Measurements from ENCODE around the gene C1orf21. TPM values are rescaled to one million over a fixed set of nuclear protein-coding genes. Genes with fewer than 3 reads are reported as not detected.
A peak's percentile ranks its signal among the peaks of the same experiment; 100 is the strongest.

C1orf21 gene
- total and polyA plus RNA-seq, 9 donors = 36.9 to 51.3 (median 44.3) TPM

DNA sequence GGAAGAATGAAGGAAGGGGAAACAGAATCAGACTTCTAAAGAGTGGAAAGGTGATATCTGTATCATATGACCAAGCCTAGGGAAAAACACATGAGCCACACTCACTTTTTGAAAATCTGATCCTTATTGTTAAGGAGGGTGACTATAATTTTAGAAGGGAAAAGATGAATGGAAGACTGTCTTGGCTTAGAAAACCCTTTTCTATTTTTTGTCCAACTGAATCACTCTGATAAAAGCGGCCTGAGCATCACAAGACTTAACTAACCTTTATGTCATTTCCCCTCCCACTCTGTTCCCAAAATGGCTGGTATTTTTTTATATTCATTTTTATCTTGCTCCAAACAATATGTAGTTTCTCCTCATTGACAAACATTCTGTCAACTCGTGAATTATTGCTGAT, 169.8 kb downstream of the C1orf21 start:
- Histone ChIP-seq H3K4me1 (ENCODE audit: control insufficient read depth, insufficient read depth, low read length) (peaks cover 13% of the 10 kb centered on the region), H3K9me3 (replicated peaks; ENCODE audit: control insufficient read depth, low read depth, low read length) (no peaks in the 10 kb centered on the region), H3K36me3 (ENCODE audit: control insufficient read depth, insufficient read depth, low read length) (peaks cover 2% of the 10 kb centered on the region), H3K4me3 (ENCODE audit: low read length) (no peak overlapping the region), H3K27me3 (ENCODE audit: control insufficient read depth, insufficient read depth, low read length) (no peaks in the 10 kb centered on the region), H3K27ac (ENCODE audit: low read length) (peak overlapping the region; percentile 37)
- 67% methylated on average over 1 of the region's 2 CpGs for WGBS (ENCODE audit: insufficient coverage)
- DNase-seq = no peak

DNA sequence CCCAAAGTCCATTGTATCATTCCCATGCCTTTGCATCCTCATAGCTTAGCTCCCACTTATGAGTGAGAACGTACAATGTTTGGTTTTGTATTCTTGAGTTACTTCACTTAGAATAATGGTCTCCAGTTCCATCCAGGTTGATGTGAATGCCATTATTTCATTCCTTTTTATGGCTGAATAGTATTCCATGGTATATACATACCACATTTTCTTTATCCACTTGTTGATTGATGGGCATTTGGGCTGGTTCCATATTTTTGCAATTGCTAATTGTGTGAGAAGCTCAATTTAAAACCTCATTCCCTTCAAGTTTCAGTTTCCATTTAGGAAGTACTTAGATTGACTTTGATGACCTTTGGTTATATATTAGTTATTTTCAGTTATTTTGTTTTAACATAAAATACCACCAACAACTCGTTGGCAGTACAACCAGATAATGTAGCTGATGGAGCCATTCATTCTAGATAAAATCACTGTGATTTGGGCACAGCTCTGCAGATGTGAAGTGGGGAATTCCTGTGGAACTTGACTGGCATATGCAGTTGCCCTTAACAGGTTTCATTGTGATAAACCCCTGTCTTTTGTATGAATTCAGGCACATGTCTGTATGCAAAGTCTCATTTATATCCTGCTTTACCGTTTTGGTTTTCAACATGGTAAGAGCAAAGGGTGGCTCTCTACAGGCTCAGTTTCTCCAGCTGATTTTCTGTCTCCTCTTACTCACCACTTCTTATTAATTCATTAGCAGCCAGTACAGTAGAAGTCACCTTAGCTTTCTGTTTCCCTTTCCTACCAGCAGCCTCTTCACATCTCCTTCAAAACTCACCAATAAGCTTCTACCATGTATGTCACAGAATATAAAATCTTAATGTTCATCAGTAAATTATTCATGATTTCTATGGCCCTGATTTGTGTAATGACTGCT, 170.9 kb downstream of the C1orf21 start:
- no peak for DNase-seq
- WGBS (ENCODE audit: insufficient coverage) = no CpG with 5 or more reads among the region's 3 CpGs
- peaks cover 15% of the 10 kb centered on the region for H3K4me1 ChIP-seq (ENCODE audit: control insufficient read depth, insufficient read depth, low read length)
- no peaks in the 10 kb centered on the region for H3K9me3 ChIP-seq (replicated peaks; ENCODE audit: control insufficient read depth, low read depth, low read length)
- no peaks in the 10 kb centered on the region for H3K27me3 ChIP-seq (ENCODE audit: control insufficient read depth, insufficient read depth, low read length)
- peaks cover 2% of the 10 kb centered on the region for H3K36me3 ChIP-seq (ENCODE audit: control insufficient read depth, insufficient read depth, low read length)
- H3K4me3 ChIP-seq (ENCODE audit: low read length) = no peak overlapping the region
- no peak overlapping the region for H3K27ac ChIP-seq (ENCODE audit: low read length)

DNA sequence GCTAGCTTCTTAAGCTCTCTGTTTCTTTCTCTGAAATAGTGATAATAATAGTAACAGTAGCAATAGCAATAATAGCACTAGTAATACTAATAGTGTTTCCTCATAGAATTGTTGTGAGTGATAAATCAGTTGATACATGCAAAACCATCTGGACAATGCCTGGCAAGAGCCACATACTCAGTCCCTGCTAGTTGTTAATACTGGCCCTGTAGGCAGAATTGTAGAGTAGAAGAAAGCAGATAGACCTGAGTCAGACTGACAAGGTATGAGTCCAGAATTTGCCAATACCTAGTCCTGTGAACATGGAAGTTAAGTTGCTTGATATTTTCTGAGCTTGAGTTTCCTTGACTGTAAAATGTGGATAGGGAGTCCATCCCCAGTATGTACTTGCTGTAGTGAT, 171.9 kb downstream of the C1orf21 start:
- H3K36me3 ChIP-seq (ENCODE audit: control insufficient read depth, insufficient read depth, low read length) = no peaks in the 10 kb centered on the region
- no peak overlapping the region for H3K4me3 ChIP-seq (ENCODE audit: low read length)
- H3K27ac ChIP-seq (ENCODE audit: low read length) = no peak overlapping the region
- no peaks in the 10 kb centered on the region for H3K9me3 ChIP-seq (replicated peaks; ENCODE audit: control insufficient read depth, low read depth, low read length)
- peaks cover 15% of the 10 kb centered on the region for H3K4me1 ChIP-seq (ENCODE audit: control insufficient read depth, insufficient read depth, low read length)
- no peaks in the 10 kb centered on the region for H3K27me3 ChIP-seq (ENCODE audit: control insufficient read depth, insufficient read depth, low read length)
- DNase-seq = no peak

DNA sequence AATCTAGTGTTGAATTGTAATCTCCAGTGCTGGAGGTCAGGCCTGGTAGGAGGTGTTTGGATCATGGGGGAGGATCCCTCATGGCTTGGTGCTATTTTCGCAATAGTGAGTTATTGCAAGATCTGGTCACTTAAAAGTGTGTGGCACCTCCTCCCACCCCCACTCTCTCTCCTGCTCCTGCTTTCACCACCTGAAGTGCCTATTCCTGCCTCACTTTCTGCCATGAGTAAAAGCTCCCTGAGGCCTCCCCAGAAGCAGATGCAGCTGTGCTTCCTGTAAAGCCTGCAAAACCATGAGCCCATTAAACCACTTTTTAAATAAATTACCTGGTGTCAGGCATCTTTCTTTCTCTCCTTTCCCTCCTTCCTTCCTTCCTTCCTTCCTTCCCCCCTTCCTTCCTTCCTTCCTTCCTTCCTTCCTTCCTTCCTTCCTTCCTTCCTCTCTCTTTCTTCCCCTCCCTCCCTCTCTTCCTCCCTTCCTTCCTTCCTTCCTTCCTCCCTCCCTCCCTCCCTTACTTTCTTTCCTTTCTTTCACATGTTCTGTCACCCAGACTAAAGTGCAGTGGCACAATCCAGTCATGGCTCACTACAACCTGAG, 172.4 kb downstream of the C1orf21 start:
- Histone ChIP-seq H3K27me3 (ENCODE audit: control insufficient read depth, insufficient read depth, low read length) (no peaks in the 10 kb centered on the region), H3K4me3 (ENCODE audit: low read length) (no peak overlapping the region), H3K4me1 (ENCODE audit: control insufficient read depth, insufficient read depth, low read length) (peaks cover 15% of the 10 kb centered on the region), H3K27ac (ENCODE audit: low read length) (no peak overlapping the region), H3K9me3 (replicated peaks; ENCODE audit: control insufficient read depth, low read depth, low read length) (no peaks in the 10 kb centered on the region), H3K36me3 (ENCODE audit: control insufficient read depth, insufficient read depth, low read length) (no peaks in the 10 kb centered on the region)
- no peak for DNase-seq
- WGBS (ENCODE audit: insufficient coverage) = no CpG with 5 or more reads among the region's 1 CpG

DNA sequence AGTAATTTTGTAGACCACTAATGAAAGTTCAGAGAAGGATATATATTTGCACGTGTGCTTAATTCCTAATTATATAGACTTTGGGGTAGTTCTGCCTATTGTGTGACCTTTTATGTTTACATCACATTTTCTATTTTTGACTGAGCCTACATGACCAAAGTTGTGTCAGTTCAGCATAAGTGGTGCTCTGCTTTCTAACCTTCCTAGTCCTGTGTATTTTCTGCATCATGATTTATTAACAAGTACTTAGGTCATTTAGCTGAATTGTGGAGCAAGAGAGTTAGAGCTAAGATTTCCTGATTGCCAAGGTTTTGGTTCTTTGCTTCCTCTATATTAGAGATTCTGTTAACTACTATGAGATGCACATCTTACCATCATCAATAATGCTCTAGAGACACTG, 176.0 kb downstream of the C1orf21 start:
- Histone ChIP-seq H3K27me3 (ENCODE audit: control insufficient read depth, insufficient read depth, low read length) (no peaks in the 10 kb centered on the region), H3K4me1 (ENCODE audit: control insufficient read depth, insufficient read depth, low read length) (peaks cover 2% of the 10 kb centered on the region), H3K9me3 (replicated peaks; ENCODE audit: control insufficient read depth, low read depth, low read length) (no peaks in the 10 kb centered on the region), H3K27ac (ENCODE audit: low read length) (no peak overlapping the region), H3K4me3 (ENCODE audit: low read length) (no peak overlapping the region), H3K36me3 (ENCODE audit: control insufficient read depth, insufficient read depth, low read length) (peaks cover 3% of the 10 kb centered on the region)
- peak; percentile 22 for DNase-seq
- WGBS (ENCODE audit: insufficient coverage) = no CpG with 5 or more reads among the region's 1 CpG

DNA sequence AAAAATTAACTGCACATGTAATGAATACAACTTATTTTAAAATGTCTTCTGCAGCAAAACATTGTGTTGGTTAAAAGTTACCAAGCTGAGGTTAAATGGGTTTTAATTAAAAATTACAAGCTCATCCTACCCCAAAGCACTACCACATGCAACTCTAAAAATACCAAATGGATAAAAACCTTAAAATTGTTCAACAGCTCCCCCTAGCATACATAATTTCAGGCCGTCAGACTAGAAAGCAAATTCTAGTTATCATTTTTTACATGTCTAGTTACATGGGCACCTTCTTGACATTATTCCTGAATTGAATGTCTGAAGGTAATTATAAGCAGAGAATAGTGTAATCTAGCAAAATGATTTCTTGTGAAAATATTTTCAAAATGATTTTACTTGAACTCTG, 176.5 kb downstream of the C1orf21 start:
- WGBS (ENCODE audit: insufficient coverage) = no CpG with 5 or more reads among the region's 1 CpG

DNA sequence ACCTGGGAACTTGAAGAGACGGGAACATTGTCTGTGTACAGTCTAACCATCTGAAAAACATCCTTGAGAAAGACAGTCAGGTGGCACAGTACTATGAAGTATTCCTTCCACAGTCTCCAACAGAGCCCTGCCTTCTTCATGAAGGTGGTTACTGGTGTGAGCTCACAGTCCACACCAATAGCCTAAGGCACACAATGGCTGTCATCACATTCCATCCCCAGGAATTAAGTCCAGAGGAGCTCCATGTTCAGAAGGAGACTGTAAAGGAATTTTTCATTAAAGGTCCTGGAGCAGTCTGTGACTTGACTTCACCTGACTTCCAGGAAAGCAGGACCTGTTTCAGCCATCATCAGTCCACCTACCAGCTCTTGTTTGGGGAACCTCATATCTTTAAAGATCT, 180.2 kb downstream of the C1orf21 start:
- DNase-seq = no peak
- H3K4me1 ChIP-seq (ENCODE audit: control insufficient read depth, insufficient read depth, low read length) = peaks cover 2% of the 10 kb centered on the region
- no peak overlapping the region for H3K27ac ChIP-seq (ENCODE audit: low read length)
- no CpG with 5 or more reads among the region's 1 CpG for WGBS (ENCODE audit: insufficient coverage)
- H3K36me3 ChIP-seq (ENCODE audit: control insufficient read depth, insufficient read depth, low read length) = peaks cover 3% of the 10 kb centered on the region
- no peaks in the 10 kb centered on the region for H3K27me3 ChIP-seq (ENCODE audit: control insufficient read depth, insufficient read depth, low read length)
- H3K4me3 ChIP-seq (ENCODE audit: low read length) = no peak overlapping the region
- H3K9me3 ChIP-seq (replicated peaks; ENCODE audit: control insufficient read depth, low read depth, low read length) = no peaks in the 10 kb centered on the region

More for the DNA sequence above, 176.5 kb downstream of the C1orf21 start:
- peak; percentile 59 for DNase-seq
- no peaks in the 10 kb centered on the region for H3K27me3 ChIP-seq (ENCODE audit: control insufficient read depth, insufficient read depth, low read length)
- H3K36me3 ChIP-seq (ENCODE audit: control insufficient read depth, insufficient read depth, low read length) = peaks cover 3% of the 10 kb centered on the region
- no peaks in the 10 kb centered on the region for H3K9me3 ChIP-seq (replicated peaks; ENCODE audit: control insufficient read depth, low read depth, low read length)
- H3K4me1 ChIP-seq (ENCODE audit: control insufficient read depth, insufficient read depth, low read length) = peaks cover 2% of the 10 kb centered on the region
- no peak overlapping the region for H3K4me3 ChIP-seq (ENCODE audit: low read length)
- H3K27ac ChIP-seq (ENCODE audit: low read length) = no peak overlapping the region

DNA sequence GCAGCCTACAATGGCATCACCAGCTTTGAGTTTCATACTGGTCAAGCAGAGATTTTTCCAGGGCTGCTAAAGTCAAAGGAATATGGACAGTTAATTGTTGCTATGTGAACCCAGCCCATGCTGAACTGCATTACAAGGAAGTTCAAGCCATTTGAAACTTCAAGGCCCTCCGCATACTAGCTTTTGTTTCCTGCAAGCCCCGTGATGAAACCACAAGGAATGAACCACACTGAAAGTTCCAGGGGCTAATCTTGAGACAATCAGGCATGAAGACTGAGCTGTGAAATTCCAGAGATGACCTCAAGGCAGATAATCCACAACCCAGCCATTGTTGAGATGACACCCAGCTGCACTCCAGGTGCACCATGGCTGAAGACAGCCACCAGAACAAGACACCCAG, 180.8 kb downstream of the C1orf21 start:
- H3K9me3 ChIP-seq (replicated peaks; ENCODE audit: control insufficient read depth, low read depth, low read length) = no peaks in the 10 kb centered on the region
- H3K36me3 ChIP-seq (ENCODE audit: control insufficient read depth, insufficient read depth, low read length) = peaks cover 3% of the 10 kb centered on the region
- no peak for DNase-seq
- H3K4me1 ChIP-seq (ENCODE audit: control insufficient read depth, insufficient read depth, low read length) = no peaks in the 10 kb centered on the region
- no peaks in the 10 kb centered on the region for H3K27me3 ChIP-seq (ENCODE audit: control insufficient read depth, insufficient read depth, low read length)
- H3K4me3 ChIP-seq (ENCODE audit: low read length) = no peak overlapping the region
- H3K27ac ChIP-seq (ENCODE audit: low read length) = no peak overlapping the region
- WGBS (ENCODE audit: insufficient coverage) = 62% methylated on average over 2 of the region's 2 CpGs

DNA sequence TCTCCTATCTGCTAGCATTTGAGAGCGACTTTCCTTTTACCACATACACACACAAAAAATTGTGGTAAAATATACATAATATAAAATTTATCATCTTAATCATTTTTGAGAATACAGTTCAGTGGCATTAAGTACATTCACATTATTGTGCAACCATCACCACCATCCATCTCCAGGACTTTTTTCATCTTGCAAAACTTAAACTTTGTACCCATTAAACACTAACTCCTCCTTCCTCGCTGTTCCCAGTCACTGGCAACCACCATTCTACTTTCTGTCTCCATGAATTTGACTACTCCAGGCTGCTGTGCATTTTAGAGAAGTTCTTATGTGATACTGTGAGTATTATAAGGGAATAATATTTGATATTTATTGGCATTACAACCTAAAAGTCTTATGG, 181.3 kb downstream of the C1orf21 start:
- Histone ChIP-seq H3K4me1 (ENCODE audit: control insufficient read depth, insufficient read depth, low read length) (no peaks in the 10 kb centered on the region), H3K27ac (ENCODE audit: low read length) (no peak overlapping the region), H3K36me3 (ENCODE audit: control insufficient read depth, insufficient read depth, low read length) (peaks cover 3% of the 10 kb centered on the region), H3K9me3 (replicated peaks; ENCODE audit: control insufficient read depth, low read depth, low read length) (no peaks in the 10 kb centered on the region), H3K27me3 (ENCODE audit: control insufficient read depth, insufficient read depth, low read length) (no peaks in the 10 kb centered on the region), H3K4me3 (ENCODE audit: low read length) (no peak overlapping the region)
- no CpG with 5 or more reads among the region's 2 CpGs for WGBS (ENCODE audit: insufficient coverage)
- DNase-seq = no peak

DNA sequence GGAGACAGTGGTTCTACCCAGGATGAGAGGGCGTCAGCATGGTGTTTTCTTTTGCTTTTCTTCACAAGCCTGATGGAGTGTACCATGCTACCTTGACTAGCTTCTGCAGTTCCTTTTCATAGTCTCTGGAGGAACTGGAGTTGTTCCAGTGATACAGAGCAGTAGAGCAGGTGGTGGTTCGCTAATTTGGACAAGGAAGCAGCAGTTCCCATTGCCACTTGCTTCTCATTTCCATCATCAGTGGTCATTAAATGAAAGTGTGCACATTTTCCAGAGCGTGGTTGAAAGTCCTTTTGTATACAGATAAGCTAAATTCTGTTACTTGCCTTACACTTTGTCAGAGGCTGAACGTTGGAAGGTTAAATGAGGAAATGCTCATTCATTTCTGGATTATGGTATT, 182.3 kb downstream of the C1orf21 start:
- 83% methylated on average over 1 of the region's 4 CpGs for WGBS (ENCODE audit: insufficient coverage)
- DNase-seq = no peak
- no peaks in the 10 kb centered on the region for H3K9me3 ChIP-seq (replicated peaks; ENCODE audit: control insufficient read depth, low read depth, low read length)
- no peaks in the 10 kb centered on the region for H3K4me1 ChIP-seq (ENCODE audit: control insufficient read depth, insufficient read depth, low read length)
- peaks cover 3% of the 10 kb centered on the region for H3K36me3 ChIP-seq (ENCODE audit: control insufficient read depth, insufficient read depth, low read length)
- no peaks in the 10 kb centered on the region for H3K27me3 ChIP-seq (ENCODE audit: control insufficient read depth, insufficient read depth, low read length)
- no peak overlapping the region for H3K27ac ChIP-seq (ENCODE audit: low read length)
- no peak overlapping the region for H3K4me3 ChIP-seq (ENCODE audit: low read length)

Data from muscle of leg (tissue), 11 donors.